Activated naive CD8-positive, alpha-beta T cell treated with anti-CD3 and anti-CD28 coated beads, Interleukin-2, amount 10 ng/mL, durations not matched to agents 7 days and 5 days (primary cell): ENCODE results near the gene SLC12A1. TPM values are rescaled to one million over a fixed set of nuclear protein-coding genes. Genes with fewer than 3 reads are reported as not detected.

Experiments used
- total RNA-seq, 2 experiments: library from RNA; stranded (reverse); gene quantifications; one replicate each; pipeline ENCODE4 v1.2.3, GENCODE V29; 2021

The SLC12A1 gene
- total RNA-seq, 2 experiments from 2014 or later, result not detected

Other genes with a start within 250 kb of the SLC12A1 start
- not detected for gene SLC24A5, start 85.3 kb upstream of the SLC12A1 start, total RNA-seq
- 10 to 100 TPM; 34.5 to 36.5 TPM for gene MYEF2, start 28.0 kb upstream of the SLC12A1 start, total RNA-seq
- gene CTXN2, start 14.6 kb upstream of the SLC12A1 start, total RNA-seq, result not detected
- 100 to 1,000 TPM; 255 to 262 TPM for gene DUT, start 125.1 kb downstream of the SLC12A1 start, total RNA-seq